ENCODE data around the gene GPC4. TPM values are rescaled to one million over a fixed set of nuclear protein-coding genes. Genes with fewer than 3 reads are reported as not detected.

The GPC4 gene
- total and polyA plus RNA-seq, 8 donors = 3.0 to 15.3 (median 8.3) TPM

- TF ChIP-seq CTCF (IDR thresholded peaks at IDR 0.05) = no peak
- H3K4me3 ChIP-seq = no peak overlapping the region
- no peaks in the 10 kb centered on the region for H3K4me1 ChIP-seq
- H3K36me3 ChIP-seq = no peaks in the 10 kb centered on the region
- H3K27me3 ChIP-seq = no peaks in the 10 kb centered on the region
- no peaks in the 10 kb centered on the region for H3K9me3 ChIP-seq
- ATAC-seq (no peak), DNase-seq (no peak), FAIRE-seq (no peak)
- intact Hi-C loops (cut with DNase I) = no loop called here
- WGBS, 2 donors = 26 to 41% methylated on average over 3 of the region's 3 CpGs
- H3K27ac ChIP-seq = no peak overlapping the region
Observed at GRCh38 chrX:133410550-133410949, 4.7 kb downstream of the GPC4 start.

DNA sequence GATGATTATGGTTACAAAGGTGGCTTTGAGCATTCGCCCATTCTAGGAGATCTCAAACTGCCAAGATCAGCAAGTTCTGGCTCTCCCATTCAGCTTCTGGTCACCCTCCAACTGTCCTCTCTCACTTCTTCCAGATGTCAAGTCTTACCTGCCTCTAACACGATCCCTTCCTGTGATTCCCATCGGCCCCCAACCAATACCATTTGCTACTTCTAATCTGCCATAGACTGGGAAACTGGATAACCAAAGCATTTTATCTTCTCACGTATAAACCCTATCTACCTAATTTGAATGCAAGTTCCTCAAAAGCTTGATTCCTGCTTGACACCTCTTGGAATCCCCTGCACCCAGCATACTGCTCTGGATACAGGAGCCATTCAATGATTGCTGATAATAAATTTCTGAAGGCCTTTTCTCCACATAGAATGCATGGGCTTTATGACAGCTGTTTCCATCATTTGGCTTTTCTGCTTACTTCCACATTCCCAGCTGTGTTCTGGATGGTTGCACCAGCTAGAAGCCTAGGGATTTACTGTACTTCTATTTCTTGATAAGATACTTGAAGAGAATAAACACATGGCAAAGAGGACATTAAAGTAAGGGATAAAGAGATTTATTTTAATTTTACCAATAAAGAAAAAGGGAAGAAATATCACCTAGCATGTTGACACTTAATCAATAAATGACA, 9.6 kb downstream of the GPC4 start:
- no peak for TF ChIP-seq CTCF (IDR thresholded peaks at IDR 0.05)
- FAIRE-seq (no peak), DNase-seq (no peak), ATAC-seq (no peak)
- intact Hi-C loops (cut with DNase I) = no loop called here
- Histone ChIP-seq H3K4me3 (no peak overlapping the region), H3K4me1 (peaks cover 0 to 6% (median 0%) of the 10 kb centered on the region in 3 donors), H3K27me3 (no peaks in the 10 kb centered on the region), H3K9me3 (no peaks in the 10 kb centered on the region), H3K36me3 (no peaks in the 10 kb centered on the region), H3K27ac (no peak overlapping the region)
- WGBS, 2 donors = 64 to 78% methylated on average over 4 of the region's 4 CpGs

- Histone ChIP-seq H3K36me3 (no peaks in the 10 kb centered on the region), H3K4me3 (no peak overlapping the region), H3K9me3 (no peaks in the 10 kb centered on the region), H3K27me3 (no peaks in the 10 kb centered on the region), H3K4me1 (peaks cover 0 to 6% (median 0%) of the 10 kb centered on the region in 3 donors), H3K27ac (no peak overlapping the region)
- FAIRE-seq (no peak), DNase-seq (no peak), ATAC-seq (no peak)
- intact Hi-C loops (cut with DNase I) = no loop called here
- no peak for TF ChIP-seq CTCF (IDR thresholded peaks at IDR 0.05)
- 81 to 88% methylated on average over 4 of the region's 4 CpGs for WGBS, 2 donors
Observed at GRCh38 chrX:133403984-133404383, 11.3 kb downstream of the GPC4 start.

- H3K4me1 ChIP-seq = peaks cover 0 to 6% (median 0%) of the 10 kb centered on the region in 3 donors
- H3K9me3 ChIP-seq = no peaks in the 10 kb centered on the region
- no peak for FAIRE-seq
- TF ChIP-seq CTCF (IDR thresholded peaks at IDR 0.05) = no peak
- no peak for DNase-seq
- H3K27me3 ChIP-seq = no peaks in the 10 kb centered on the region
- no peak overlapping the region for H3K27ac ChIP-seq
- intact Hi-C loops (cut with DNase I) = no loop called here
- H3K36me3 ChIP-seq = no peaks in the 10 kb centered on the region
- 78 to 85% methylated on average over 10 of the region's 10 CpGs for WGBS, 2 donors
- no peak overlapping the region for H3K4me3 ChIP-seq
- ATAC-seq = no peak
Observed at GRCh38 chrX:133402830-133403625, 12.3 kb downstream of the GPC4 start.

DNA sequence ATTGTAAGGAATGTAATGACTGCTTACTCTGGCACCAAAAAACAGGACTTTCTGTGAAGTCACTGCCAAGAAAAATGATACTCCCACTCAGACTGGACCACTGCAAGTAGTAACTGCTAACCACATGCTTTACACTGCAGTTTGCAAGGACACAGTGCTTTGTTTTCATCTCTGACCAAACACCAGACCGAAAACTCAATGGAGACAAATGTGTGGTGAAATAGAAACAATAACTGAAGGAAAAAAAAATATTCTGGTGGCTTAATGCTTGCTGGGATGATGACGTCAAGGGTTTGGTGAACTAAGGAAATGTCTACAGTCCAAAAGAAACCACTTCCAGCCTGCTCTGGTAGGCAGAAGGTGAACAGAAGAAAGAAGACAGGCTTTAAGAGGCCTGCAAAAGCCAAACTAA, 13.2 kb downstream of the GPC4 start:
- ATAC-seq (peak in 3 of 4 donors; percentile 30 to 74 (median 34)), DNase-seq (no peak), FAIRE-seq (peak; percentile 66)
- Histone ChIP-seq H3K9me3 (no peaks in the 10 kb centered on the region), H3K27me3 (peaks cover 0 to 3% (median 0%) of the 10 kb centered on the region in 4 donors), H3K36me3 (no peaks in the 10 kb centered on the region), H3K27ac (no peak overlapping the region), H3K4me1 (peaks cover 0 to 6% (median 0%) of the 10 kb centered on the region in 3 donors), H3K4me3 (no peak overlapping the region)
- intact Hi-C loops (cut with DNase I) = no loop called here
- TF ChIP-seq CTCF (IDR thresholded peaks at IDR 0.05) = no peak
- 18 to 30% methylated on average over 2 of the region's 2 CpGs for WGBS, 2 donors
